ENCODE results near the gene TEAD1. TPM values are rescaled to one million over a fixed set of nuclear protein-coding genes. Genes with fewer than 3 reads are reported as not detected.

Gene TEAD1
- total and polyA plus RNA-seq, 2 experiments from 2014 or later = 24.5 to 103 TPM

DNA sequence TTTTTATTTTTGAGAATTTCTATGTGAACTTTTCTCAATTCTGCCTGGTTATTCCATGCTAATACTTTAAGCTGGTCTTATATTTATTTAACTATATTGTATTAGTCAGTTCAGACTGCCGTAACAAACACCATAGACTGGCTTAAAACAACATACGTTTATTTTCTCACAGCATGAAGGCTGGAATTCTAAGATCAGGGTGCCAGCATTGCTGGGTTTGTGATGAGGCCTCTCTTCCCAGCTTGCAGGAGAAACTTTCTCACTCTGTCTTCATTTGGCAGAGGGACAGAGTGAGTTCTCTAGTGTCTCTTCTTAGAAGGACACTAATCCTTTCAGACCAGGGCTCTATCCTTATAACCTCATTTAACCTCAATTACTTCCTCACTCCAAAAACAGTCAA, 16.2 kb upstream of the TEAD1 start (continued):
- TF ChIP-seq, protein P1, sequence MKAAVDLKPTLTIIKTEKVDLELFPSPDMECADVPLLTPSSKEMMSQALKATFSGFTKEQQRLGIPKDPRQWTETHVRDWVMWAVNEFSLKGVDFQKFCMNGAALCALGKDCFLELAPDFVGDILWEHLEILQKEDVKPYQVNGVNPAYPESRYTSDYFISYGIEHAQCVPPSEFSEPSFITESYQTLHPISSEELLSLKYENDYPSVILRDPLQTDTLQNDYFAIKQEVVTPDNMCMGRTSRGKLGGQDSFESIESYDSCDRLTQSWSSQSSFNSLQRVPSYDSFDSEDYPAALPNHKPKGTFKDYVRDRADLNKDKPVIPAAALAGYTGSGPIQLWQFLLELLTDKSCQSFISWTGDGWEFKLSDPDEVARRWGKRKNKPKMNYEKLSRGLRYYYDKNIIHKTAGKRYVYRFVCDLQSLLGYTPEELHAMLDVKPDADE (IDR thresholded peaks at IDR 0.05) = no peak

DNA sequence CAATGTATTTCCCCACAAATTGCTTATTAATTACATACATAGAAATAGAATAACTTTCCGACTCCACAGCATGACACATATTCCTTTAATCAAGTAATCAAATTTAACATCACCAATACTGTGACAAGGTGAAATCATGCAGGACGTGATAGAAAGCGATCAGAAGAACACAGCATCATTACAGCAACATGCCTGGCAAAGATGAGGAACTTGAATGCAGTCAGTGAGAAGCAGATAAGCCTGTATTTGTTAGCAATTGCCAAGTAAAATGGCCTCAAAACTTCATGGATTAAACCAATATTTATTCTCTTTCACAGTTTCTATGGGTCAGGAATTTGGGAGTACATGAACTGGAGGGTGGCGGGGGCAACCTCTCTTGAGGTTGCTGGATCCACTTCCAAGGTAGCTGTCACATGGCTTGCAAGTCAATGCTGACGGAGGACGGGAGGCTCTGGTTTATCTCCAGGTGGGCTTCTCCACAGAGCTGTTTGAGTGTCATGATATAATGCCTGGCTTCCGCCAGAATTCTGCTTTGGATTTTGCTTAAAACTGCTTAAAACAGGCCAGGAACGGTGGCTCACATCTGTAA, 12.0 kb upstream of the TEAD1 start:
- Histone ChIP-seq H3K79me2 (replicated peaks; ENCODE audit: insufficient read depth) (no peaks in the 10 kb centered on the region), H3K36me3 (ENCODE audit: insufficient read depth) (no peaks in the 10 kb centered on the region), H4K20me1 (replicated peaks; ENCODE audit: insufficient read depth) (no peaks in the 10 kb centered on the region), H3K9me2 (ENCODE audit: insufficient read depth) (0 out of 2 replicates have a peak, but pooled peaks cover 6% of the 10 kb centered on the region), H3K27me3 (ENCODE audit: insufficient read depth) (no peaks in the 10 kb centered on the region), H3K4me1 (ENCODE audit: insufficient read depth) (no peaks in the 10 kb centered on the region), H3K4me3 (no peak overlapping the region), H3K27ac (ENCODE audit: low read depth) (no peak overlapping the region), H3K4me2 (no peak overlapping the region), H3F3A (replicated peaks; ENCODE audit: low read depth) (no peaks in the 10 kb centered on the region), H2AFZ (peak overlapping the region; percentile 63; the same call in 1 of the 2 replicates)
- no peak for TF ChIP-seq JUNB (IDR thresholded peaks at IDR 0.05; ENCODE audit: unreplicated experiment)
- no peak for TF ChIP-seq ZNF331 (CRISPR knock-in tag; IDR thresholded peaks at IDR 0.05; ENCODE audit: low read depth)
- no peak for TF ChIP-seq EZH2 (IDR thresholded peaks at IDR 0.05; ENCODE audit: low read depth, unreplicated experiment)
- TF ChIP-seq ZNF114 (CRISPR knock-in tag; IDR thresholded peaks at IDR 0.05) = no peak
- no peak for TF ChIP-seq POLR2AphosphoS5 (IDR thresholded peaks at IDR 0.05; ENCODE audit: low read depth)
- TF ChIP-seq STAT1 (IDR thresholded peaks at IDR 0.05; ENCODE audit: unreplicated experiment) = no peak
- TF ChIP-seq, protein P2, sequence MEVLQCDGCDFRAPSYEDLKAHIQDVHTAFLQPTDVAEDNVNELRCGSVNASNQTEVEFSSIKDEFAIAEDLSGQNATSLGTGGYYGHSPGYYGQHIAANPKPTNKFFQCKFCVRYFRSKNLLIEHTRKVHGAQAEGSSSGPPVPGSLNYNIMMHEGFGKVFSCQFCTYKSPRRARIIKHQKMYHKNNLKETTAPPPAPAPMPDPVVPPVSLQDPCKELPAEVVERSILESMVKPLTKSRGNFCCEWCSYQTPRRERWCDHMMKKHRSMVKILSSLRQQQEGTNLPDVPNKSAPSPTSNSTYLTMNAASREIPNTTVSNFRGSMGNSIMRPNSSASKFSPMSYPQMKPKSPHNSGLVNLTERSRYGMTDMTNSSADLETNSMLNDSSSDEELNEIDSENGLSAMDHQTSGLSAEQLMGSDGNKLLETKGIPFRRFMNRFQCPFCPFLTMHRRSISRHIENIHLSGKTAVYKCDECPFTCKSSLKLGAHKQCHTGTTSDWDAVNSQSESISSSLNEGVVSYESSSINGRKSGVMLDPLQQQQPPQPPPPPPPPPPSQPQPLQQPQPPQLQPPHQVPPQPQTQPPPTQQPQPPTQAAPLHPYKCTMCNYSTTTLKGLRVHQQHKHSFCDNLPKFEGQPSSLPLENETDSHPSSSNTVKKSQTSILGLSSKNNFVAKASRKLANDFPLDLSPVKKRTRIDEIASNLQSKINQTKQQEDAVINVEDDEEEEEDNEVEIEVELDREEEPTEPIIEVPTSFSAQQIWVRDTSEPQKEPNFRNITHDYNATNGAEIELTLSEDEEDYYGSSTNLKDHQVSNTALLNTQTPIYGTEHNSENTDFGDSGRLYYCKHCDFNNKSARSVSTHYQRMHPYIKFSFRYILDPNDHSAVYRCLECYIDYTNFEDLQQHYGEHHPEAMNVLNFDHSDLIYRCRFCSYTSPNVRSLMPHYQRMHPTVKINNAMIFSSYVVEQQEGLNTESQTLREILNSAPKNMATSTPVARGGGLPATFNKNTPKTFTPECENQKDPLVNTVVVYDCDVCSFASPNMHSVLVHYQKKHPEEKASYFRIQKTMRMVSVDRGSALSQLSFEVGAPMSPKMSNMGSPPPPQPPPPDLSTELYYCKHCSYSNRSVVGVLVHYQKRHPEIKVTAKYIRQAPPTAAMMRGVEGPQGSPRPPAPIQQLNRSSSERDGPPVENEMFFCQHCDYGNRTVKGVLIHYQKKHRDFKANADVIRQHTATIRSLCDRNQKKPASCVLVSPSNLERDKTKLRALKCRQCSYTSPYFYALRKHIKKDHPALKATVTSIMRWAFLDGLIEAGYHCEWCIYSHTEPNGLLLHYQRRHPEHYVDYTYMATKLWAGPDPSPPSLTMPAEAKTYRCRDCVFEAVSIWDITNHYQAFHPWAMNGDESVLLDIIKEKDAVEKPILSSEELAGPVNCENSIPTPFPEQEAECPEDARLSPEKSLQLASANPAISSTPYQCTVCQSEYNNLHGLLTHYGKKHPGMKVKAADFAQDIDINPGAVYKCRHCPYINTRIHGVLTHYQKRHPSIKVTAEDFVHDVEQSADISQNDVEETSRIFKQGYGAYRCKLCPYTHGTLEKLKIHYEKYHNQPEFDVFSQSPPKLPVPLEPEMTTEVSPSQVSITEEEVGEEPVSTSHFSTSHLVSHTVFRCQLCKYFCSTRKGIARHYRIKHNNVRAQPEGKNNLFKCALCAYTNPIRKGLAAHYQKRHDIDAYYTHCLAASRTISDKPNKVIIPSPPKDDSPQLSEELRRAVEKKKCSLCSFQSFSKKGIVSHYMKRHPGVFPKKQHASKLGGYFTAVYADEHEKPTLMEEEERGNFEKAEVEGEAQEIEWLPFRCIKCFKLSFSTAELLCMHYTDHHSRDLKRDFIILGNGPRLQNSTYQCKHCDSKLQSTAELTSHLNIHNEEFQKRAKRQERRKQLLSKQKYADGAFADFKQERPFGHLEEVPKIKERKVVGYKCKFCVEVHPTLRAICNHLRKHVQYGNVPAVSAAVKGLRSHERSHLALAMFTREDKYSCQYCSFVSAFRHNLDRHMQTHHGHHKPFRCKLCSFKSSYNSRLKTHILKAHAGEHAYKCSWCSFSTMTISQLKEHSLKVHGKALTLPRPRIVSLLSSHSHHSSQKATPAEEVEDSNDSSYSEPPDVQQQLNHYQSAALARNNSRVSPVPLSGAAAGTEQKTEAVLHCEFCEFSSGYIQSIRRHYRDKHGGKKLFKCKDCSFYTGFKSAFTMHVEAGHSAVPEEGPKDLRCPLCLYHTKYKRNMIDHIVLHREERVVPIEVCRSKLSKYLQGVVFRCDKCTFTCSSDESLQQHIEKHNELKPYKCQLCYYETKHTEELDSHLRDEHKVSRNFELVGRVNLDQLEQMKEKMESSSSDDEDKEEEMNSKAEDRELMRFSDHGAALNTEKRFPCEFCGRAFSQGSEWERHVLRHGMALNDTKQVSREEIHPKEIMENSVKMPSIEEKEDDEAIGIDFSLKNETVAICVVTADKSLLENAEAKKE (CRISPR knock-in tag; IDR thresholded peaks at IDR 0.05) = no peak
- TF ChIP-seq, protein P3, sequence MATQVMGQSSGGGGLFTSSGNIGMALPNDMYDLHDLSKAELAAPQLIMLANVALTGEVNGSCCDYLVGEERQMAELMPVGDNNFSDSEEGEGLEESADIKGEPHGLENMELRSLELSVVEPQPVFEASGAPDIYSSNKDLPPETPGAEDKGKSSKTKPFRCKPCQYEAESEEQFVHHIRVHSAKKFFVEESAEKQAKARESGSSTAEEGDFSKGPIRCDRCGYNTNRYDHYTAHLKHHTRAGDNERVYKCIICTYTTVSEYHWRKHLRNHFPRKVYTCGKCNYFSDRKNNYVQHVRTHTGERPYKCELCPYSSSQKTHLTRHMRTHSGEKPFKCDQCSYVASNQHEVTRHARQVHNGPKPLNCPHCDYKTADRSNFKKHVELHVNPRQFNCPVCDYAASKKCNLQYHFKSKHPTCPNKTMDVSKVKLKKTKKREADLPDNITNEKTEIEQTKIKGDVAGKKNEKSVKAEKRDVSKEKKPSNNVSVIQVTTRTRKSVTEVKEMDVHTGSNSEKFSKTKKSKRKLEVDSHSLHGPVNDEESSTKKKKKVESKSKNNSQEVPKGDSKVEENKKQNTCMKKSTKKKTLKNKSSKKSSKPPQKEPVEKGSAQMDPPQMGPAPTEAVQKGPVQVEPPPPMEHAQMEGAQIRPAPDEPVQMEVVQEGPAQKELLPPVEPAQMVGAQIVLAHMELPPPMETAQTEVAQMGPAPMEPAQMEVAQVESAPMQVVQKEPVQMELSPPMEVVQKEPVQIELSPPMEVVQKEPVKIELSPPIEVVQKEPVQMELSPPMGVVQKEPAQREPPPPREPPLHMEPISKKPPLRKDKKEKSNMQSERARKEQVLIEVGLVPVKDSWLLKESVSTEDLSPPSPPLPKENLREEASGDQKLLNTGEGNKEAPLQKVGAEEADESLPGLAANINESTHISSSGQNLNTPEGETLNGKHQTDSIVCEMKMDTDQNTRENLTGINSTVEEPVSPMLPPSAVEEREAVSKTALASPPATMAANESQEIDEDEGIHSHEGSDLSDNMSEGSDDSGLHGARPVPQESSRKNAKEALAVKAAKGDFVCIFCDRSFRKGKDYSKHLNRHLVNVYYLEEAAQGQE (IDR thresholded peaks at IDR 0.05; ENCODE audit: unreplicated experiment) = no peak
- TF ChIP-seq, protein P1 (IDR thresholded peaks at IDR 0.05) = no peak
- no peaks in the 10 kb centered on the region for H3K27me3 Mint-ChIP-seq (ENCODE audit: insufficient read depth, low read depth, poor library complexity)
- no peaks in the 10 kb centered on the region; the same call in 2 of the 3 replicates for H3K9me3 Mint-ChIP-seq
- ATAC-seq (no peak), DNase-seq (ENCODE audit: low spot score) (no peak)
- H3K4me3 Mint-ChIP-seq = no peak overlapping the region
- no peaks in the 10 kb centered on the region for H3K4me1 Mint-ChIP-seq
- H3K36me3 Mint-ChIP-seq (ENCODE audit: low read depth) = no peaks in the 10 kb centered on the region
- H3K27ac Mint-ChIP-seq = no peak overlapping the region
